Measurements from ENCODE around the gene LRIG3. TPM values are rescaled to one million over a fixed set of nuclear protein-coding genes. Genes with fewer than 3 reads are reported as not detected.

Gene LRIG3
- total RNA-seq, 1 donor from 2014 or later = 80.9 TPM

DNA sequence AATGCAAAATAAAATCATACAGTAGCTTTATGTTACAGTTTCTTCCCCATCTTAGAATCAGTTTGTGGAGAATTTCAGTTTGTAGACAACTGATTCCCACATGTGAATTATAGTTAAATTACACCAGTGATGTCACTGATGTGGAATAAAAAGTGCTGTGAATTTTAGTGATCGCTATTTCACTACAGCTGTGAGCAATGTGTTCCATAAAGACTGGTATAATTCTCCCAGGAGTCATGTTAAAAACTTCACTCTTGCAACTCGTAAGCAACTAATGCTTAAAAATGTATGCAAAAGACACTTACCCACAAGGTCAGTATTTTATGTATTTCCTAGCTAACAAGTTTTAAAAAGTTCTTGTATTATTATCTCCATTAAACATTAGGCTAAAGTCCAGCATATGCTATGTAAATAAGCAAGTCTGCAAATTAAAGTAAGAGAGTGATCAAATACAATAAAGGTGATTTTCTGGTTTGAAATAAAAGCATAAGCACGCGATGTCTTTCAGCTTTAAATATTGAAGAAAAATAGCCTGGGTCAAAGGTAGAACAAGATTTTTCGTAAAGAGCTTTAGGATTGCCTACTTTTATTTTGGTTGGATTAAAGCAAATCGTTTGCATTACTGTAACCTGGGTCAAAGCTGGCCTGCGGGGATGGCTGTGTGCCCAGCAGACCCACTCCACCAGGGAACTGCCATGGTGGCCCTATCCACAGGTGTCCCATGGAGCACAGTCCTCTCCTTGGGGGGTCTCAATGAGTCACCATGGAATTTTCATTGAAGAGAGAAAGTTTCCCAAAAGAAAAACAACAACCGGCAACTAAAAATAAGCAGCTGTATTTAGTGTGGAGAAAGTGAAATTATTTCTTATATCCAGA lies 12.7 kb upstream of the LRIG3 start:
- Histone ChIP-seq H3K27me3 (ENCODE audit: control insufficient read depth in 3 of 3, insufficient read depth in 3 of 3, low read length in 3 of 3) (no peaks in the 10 kb centered on the region), H3K9ac (ENCODE audit: low read depth in 1 of 3, low read length in 3 of 3) (no peak overlapping the region), H3K4me3 (ENCODE audit: low read length in 3 of 3) (no peak overlapping the region), H3K4me1 (ENCODE audit: control insufficient read depth in 3 of 3, insufficient read depth in 3 of 3, low read length in 3 of 3) (no peaks in the 10 kb centered on the region), H3K36me3 (ENCODE audit: control insufficient read depth in 3 of 3, insufficient read depth in 3 of 3, low read length in 3 of 3) (no peaks in the 10 kb centered on the region), H3K9me3 (ENCODE audit: control insufficient read depth in 3 of 3, low read length in 3 of 3) (no peaks in the 10 kb centered on the region), H3K27ac (ENCODE audit: low read depth, low read length) (no peak overlapping the region)

DNA sequence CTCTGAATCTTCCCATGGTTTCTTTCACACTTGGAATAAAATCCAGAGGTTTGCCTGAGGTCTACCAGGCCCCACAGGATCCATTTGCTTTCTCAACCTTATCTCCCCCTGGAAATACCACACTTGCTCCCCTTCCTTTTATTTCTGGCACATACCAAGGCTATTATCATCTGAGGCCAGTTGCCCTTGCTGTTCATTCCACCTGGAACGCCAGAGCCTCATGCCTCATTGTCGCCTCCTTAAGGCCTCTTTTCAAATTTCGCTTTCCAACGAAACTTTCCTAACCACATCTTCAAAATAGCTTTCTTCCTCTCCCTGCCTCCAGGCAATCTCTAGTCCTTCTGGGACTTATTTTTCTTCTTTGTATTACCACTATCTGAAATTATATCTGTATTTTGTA lies 11.2 kb upstream of the LRIG3 start:
- Histone ChIP-seq H3K4me1 (ENCODE audit: control insufficient read depth in 3 of 3, insufficient read depth in 3 of 3, low read length in 3 of 3) (no peaks in the 10 kb centered on the region), H3K4me3 (ENCODE audit: low read length in 3 of 3) (no peak overlapping the region), H3K9ac (ENCODE audit: low read depth in 1 of 3, low read length in 3 of 3) (no peak overlapping the region), H3K27ac (ENCODE audit: low read depth, low read length) (no peak overlapping the region), H3K9me3 (ENCODE audit: control insufficient read depth in 3 of 3, low read length in 3 of 3) (no peaks in the 10 kb centered on the region), H3K27me3 (ENCODE audit: control insufficient read depth in 3 of 3, insufficient read depth in 3 of 3, low read length in 3 of 3) (no peaks in the 10 kb centered on the region), H3K36me3 (ENCODE audit: control insufficient read depth in 3 of 3, insufficient read depth in 3 of 3, low read length in 3 of 3) (no peaks in the 10 kb centered on the region)

- H3K27ac ChIP-seq (ENCODE audit: low read depth, low read length) = no peak overlapping the region
- no peaks in the 10 kb centered on the region for H3K27me3 ChIP-seq (ENCODE audit: control insufficient read depth in 3 of 3, insufficient read depth in 3 of 3, low read length in 3 of 3)
- no peak overlapping the region for H3K9ac ChIP-seq (ENCODE audit: low read depth in 1 of 3, low read length in 3 of 3)
- H3K4me1 ChIP-seq (ENCODE audit: control insufficient read depth in 3 of 3, insufficient read depth in 3 of 3, low read length in 3 of 3) = no peaks in the 10 kb centered on the region
- H3K9me3 ChIP-seq (ENCODE audit: control insufficient read depth in 3 of 3, low read length in 3 of 3) = no peaks in the 10 kb centered on the region
- H3K4me3 ChIP-seq (ENCODE audit: low read length in 3 of 3) = no peak overlapping the region
- no peaks in the 10 kb centered on the region for H3K36me3 ChIP-seq (ENCODE audit: control insufficient read depth in 3 of 3, insufficient read depth in 3 of 3, low read length in 3 of 3)
Measured at GRCh38 chr12:58930770-58931324, 10.5 kb upstream of the LRIG3 start.

GRCh38 chr12:58927120-58927519 lies 6.8 kb upstream of the LRIG3 start:
- no peaks in the 10 kb centered on the region for H3K9me3 ChIP-seq (ENCODE audit: control insufficient read depth in 3 of 3, low read length in 3 of 3)
- no peaks in the 10 kb centered on the region for H3K4me1 ChIP-seq (ENCODE audit: control insufficient read depth in 3 of 3, insufficient read depth in 3 of 3, low read length in 3 of 3)
- H3K4me3 ChIP-seq (ENCODE audit: low read length in 3 of 3) = no peak overlapping the region
- H3K9ac ChIP-seq (ENCODE audit: low read depth in 1 of 3, low read length in 3 of 3) = no peak overlapping the region
- no peaks in the 10 kb centered on the region for H3K27me3 ChIP-seq (ENCODE audit: control insufficient read depth in 3 of 3, insufficient read depth in 3 of 3, low read length in 3 of 3)
- no peaks in the 10 kb centered on the region for H3K36me3 ChIP-seq (ENCODE audit: control insufficient read depth in 3 of 3, insufficient read depth in 3 of 3, low read length in 3 of 3)
- no peak overlapping the region for H3K27ac ChIP-seq (ENCODE audit: low read depth, low read length)

DNA sequence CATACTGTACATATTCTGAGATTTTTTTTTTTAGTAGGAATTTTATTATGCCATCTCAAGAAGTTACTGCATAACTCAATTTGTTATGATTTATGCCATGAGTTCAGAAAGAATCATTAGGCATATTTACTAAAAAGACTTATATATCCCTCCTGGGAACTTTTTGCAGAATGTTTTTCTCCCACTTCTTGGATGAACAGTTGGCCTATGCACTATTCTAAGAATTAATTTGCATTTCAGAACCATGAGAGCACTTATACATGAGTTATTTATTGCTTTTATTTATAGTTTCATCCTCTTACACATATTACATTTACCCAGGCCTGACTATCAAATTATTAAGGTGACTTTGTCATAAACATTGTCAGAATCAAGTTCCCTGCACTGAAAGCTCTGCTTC lies 6.3 kb upstream of the LRIG3 start:
- Histone ChIP-seq H3K36me3 (ENCODE audit: control insufficient read depth in 3 of 3, insufficient read depth in 3 of 3, low read length in 3 of 3) (no peaks in the 10 kb centered on the region), H3K4me1 (ENCODE audit: control insufficient read depth in 3 of 3, insufficient read depth in 3 of 3, low read length in 3 of 3) (no peaks in the 10 kb centered on the region), H3K4me3 (ENCODE audit: low read length in 3 of 3) (no peak overlapping the region), H3K27me3 (ENCODE audit: control insufficient read depth in 3 of 3, insufficient read depth in 3 of 3, low read length in 3 of 3) (no peaks in the 10 kb centered on the region), H3K27ac (ENCODE audit: low read depth, low read length) (no peak overlapping the region), H3K9me3 (ENCODE audit: control insufficient read depth in 3 of 3, low read length in 3 of 3) (no peaks in the 10 kb centered on the region), H3K9ac (ENCODE audit: low read depth in 1 of 3, low read length in 3 of 3) (no peak overlapping the region)

- no peaks in the 10 kb centered on the region for H3K36me3 ChIP-seq (ENCODE audit: control insufficient read depth in 3 of 3, insufficient read depth in 3 of 3, low read length in 3 of 3)
- no peak overlapping the region for H3K4me3 ChIP-seq (ENCODE audit: low read length in 3 of 3)
- H3K9me3 ChIP-seq (ENCODE audit: control insufficient read depth in 3 of 3, low read length in 3 of 3) = no peaks in the 10 kb centered on the region
- H3K4me1 ChIP-seq (ENCODE audit: control insufficient read depth in 3 of 3, insufficient read depth in 3 of 3, low read length in 3 of 3) = peaks cover 0 to 5% (median 0%) of the 10 kb centered on the region in 3 donors
- no peak overlapping the region for H3K9ac ChIP-seq (ENCODE audit: low read depth in 1 of 3, low read length in 3 of 3)
- H3K27ac ChIP-seq (ENCODE audit: low read depth, low read length) = no peak overlapping the region
- H3K27me3 ChIP-seq (ENCODE audit: control insufficient read depth in 3 of 3, insufficient read depth in 3 of 3, low read length in 3 of 3) = no peaks in the 10 kb centered on the region
Measured at GRCh38 chr12:58925751-58926150, 5.4 kb upstream of the LRIG3 start.

GRCh38 chr12:58925111-58925611 lies 4.9 kb upstream of the LRIG3 start:
- no peaks in the 10 kb centered on the region for H3K9me3 ChIP-seq (ENCODE audit: control insufficient read depth in 3 of 3, low read length in 3 of 3)
- H3K4me3 ChIP-seq (ENCODE audit: low read length in 3 of 3) = no peak overlapping the region
- no peak overlapping the region for H3K27ac ChIP-seq (ENCODE audit: low read depth, low read length)
- H3K27me3 ChIP-seq (ENCODE audit: control insufficient read depth in 3 of 3, insufficient read depth in 3 of 3, low read length in 3 of 3) = no peaks in the 10 kb centered on the region
- H3K36me3 ChIP-seq (ENCODE audit: control insufficient read depth in 3 of 3, insufficient read depth in 3 of 3, low read length in 3 of 3) = no peaks in the 10 kb centered on the region
- H3K4me1 ChIP-seq (ENCODE audit: control insufficient read depth in 3 of 3, insufficient read depth in 3 of 3, low read length in 3 of 3) = peaks cover 0 to 8% (median 0%) of the 10 kb centered on the region in 3 donors
- H3K9ac ChIP-seq (ENCODE audit: low read depth in 1 of 3, low read length in 3 of 3) = no peak overlapping the region

- Histone ChIP-seq H3K4me3 (ENCODE audit: low read length in 3 of 3) (no peak overlapping the region), H3K36me3 (ENCODE audit: control insufficient read depth in 3 of 3, insufficient read depth in 3 of 3, low read length in 3 of 3) (no peaks in the 10 kb centered on the region), H3K9me3 (ENCODE audit: control insufficient read depth in 3 of 3, low read length in 3 of 3) (no peaks in the 10 kb centered on the region), H3K27me3 (ENCODE audit: control insufficient read depth in 3 of 3, insufficient read depth in 3 of 3, low read length in 3 of 3) (no peaks in the 10 kb centered on the region), H3K4me1 (ENCODE audit: control insufficient read depth in 3 of 3, insufficient read depth in 3 of 3, low read length in 3 of 3) (peaks cover 0 to 8% (median 0%) of the 10 kb centered on the region in 3 donors), H3K9ac (ENCODE audit: low read depth in 1 of 3, low read length in 3 of 3) (no peak overlapping the region), H3K27ac (ENCODE audit: low read depth, low read length) (no peak overlapping the region)
Measured at GRCh38 chr12:58924652-58925051, 4.3 kb upstream of the LRIG3 start.

GRCh38 chr12:58923781-58924180 lies 3.5 kb upstream of the LRIG3 start:
- no peaks in the 10 kb centered on the region for H3K9me3 ChIP-seq (ENCODE audit: control insufficient read depth in 3 of 3, low read length in 3 of 3)
- no peak overlapping the region for H3K4me3 ChIP-seq (ENCODE audit: low read length in 3 of 3)
- no peak overlapping the region for H3K27ac ChIP-seq (ENCODE audit: low read depth, low read length)
- no peaks in the 10 kb centered on the region for H3K27me3 ChIP-seq (ENCODE audit: control insufficient read depth in 3 of 3, insufficient read depth in 3 of 3, low read length in 3 of 3)
- H3K36me3 ChIP-seq (ENCODE audit: control insufficient read depth in 3 of 3, insufficient read depth in 3 of 3, low read length in 3 of 3) = no peaks in the 10 kb centered on the region
- H3K9ac ChIP-seq (ENCODE audit: low read depth in 1 of 3, low read length in 3 of 3) = no peak overlapping the region
- H3K4me1 ChIP-seq (ENCODE audit: control insufficient read depth in 3 of 3, insufficient read depth in 3 of 3, low read length in 3 of 3) = peaks cover 0 to 8% (median 0%) of the 10 kb centered on the region in 3 donors

DNA sequence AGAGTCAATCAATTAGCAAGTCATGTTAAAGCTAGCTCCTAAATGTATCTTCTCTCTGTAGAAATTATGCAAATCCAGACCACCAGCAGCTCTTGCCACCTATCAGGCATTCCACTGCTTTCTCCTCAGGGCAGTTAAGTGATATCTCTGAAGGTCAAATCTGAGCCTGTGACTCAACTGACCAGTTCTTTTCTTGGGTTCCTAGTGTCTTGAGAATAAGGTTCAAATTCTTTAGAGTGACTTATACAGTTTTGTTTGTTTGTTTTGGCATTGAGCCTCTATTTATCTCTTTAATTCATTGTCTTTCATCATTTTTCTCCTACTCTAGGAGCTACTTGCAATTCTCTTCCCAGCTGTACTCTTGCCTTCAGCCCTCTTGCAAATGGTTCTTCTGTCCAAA lies 2.5 kb upstream of the LRIG3 start:
- Histone ChIP-seq H3K4me3 (ENCODE audit: low read length in 3 of 3) (no peak overlapping the region), H3K27ac (ENCODE audit: low read depth, low read length) (no peak overlapping the region), H3K4me1 (ENCODE audit: control insufficient read depth in 3 of 3, insufficient read depth in 3 of 3, low read length in 3 of 3) (peaks cover 0 to 8% (median under 1%) of the 10 kb centered on the region in 3 donors), H3K36me3 (ENCODE audit: control insufficient read depth in 3 of 3, insufficient read depth in 3 of 3, low read length in 3 of 3) (no peaks in the 10 kb centered on the region), H3K27me3 (ENCODE audit: control insufficient read depth in 3 of 3, insufficient read depth in 3 of 3, low read length in 3 of 3) (no peaks in the 10 kb centered on the region), H3K9me3 (ENCODE audit: control insufficient read depth in 3 of 3, low read length in 3 of 3) (no peaks in the 10 kb centered on the region), H3K9ac (ENCODE audit: low read depth in 1 of 3, low read length in 3 of 3) (no peak overlapping the region)
